ENCODE results near the gene CDH18.

Gene CDH18

GRCh38 chr5:19928562-19929421 is 59.2 kb downstream of the CDH18 start:
- DNase-seq (ENCODE audit: low read depth, low spot score) = peak; percentile 36

- DNase-seq (ENCODE audit: low read depth, low spot score) = no peak
Observed at GRCh38 chr5:19927919-19928318, 60.1 kb downstream of the CDH18 start.

DNA sequence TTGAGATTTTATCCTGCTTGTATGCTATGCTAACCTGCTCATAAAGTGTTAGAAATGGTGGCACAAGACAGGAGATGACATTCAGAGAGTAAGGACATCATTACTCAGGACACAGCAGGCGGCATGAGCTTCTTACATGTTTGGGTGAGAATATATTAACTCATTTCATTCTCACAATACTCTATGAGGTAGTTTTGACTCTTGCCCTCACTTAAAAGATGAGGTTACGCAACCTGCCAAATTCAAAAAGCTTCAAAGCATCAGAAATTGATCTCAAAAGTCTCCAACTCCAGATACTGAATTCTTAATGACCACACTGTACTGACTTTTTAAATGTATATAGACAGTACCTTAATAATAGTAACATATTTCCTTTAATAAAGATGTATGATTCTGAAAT is 60.8 kb downstream of the CDH18 start:
- no peak for DNase-seq (ENCODE audit: low read depth, low spot score)

DNA sequence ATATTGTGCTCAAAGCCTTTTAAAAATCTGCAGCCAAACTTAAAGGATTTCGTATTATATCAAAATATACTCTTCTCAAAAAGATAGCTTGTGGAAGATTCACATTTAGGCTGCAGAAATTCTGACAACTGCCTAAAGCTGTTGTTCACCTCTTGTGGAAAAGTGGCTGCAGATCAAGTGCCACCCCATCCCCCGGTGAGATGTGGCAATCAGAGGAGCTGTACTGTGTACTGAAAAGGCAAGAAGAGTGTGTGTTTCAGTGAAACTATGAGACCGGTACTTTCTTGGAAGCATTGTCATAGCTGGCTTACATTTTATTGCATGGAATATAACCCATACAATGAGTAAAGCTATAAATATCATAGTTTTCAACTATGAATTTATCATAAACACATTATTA is 64.3 kb downstream of the CDH18 start:
- no peak for DNase-seq (ENCODE audit: low read depth, low spot score)

GRCh38 chr5:19920761-19921160 is 67.2 kb downstream of the CDH18 start:
- no peak for DNase-seq (ENCODE audit: low read depth, low spot score)

DNA sequence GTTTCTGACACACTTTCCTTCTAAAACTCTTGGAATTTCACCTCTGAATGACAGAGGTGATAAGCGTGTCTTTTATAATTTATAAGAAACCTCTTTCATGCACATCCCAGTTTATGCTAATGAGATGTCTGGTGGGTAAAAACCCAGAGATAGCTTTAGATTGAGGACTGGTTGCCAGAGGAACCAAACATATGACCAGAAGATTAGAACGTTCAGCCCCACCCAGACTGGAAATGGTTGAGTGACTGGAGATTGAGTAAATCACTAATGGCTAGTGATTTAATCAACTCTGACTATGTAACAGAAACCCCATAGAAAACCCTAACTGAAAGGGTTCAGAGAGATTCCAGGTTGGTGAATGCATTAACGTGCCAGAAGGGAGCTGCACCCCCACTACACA is 69.2 kb downstream of the CDH18 start:
- DNase-seq (ENCODE audit: low read depth, low spot score) = no peak

- no peak for DNase-seq (ENCODE audit: low read depth, low spot score)
Observed at GRCh38 chr5:19917588-19918122, 70.3 kb downstream of the CDH18 start.

DNA sequence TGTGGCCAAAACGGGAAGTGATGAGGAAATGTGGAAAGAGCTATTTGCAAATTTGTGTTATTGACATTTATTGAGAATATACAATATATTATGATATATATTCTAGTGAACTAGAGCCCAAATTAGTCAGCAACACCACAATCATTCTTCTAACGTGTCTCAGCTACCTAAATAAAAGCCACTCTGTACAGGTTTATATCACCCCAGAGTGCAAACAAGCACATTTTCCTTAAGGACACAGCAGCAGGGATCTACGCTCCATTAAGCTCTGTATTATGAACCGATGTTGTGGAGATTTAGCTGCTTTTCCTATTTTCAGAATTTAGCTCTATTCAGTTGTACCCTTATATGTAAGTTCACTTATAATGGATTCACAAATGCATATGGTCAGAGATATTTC is 77.9 kb downstream of the CDH18 start:
- no peak for DNase-seq (ENCODE audit: low read depth, low spot score)

DNA sequence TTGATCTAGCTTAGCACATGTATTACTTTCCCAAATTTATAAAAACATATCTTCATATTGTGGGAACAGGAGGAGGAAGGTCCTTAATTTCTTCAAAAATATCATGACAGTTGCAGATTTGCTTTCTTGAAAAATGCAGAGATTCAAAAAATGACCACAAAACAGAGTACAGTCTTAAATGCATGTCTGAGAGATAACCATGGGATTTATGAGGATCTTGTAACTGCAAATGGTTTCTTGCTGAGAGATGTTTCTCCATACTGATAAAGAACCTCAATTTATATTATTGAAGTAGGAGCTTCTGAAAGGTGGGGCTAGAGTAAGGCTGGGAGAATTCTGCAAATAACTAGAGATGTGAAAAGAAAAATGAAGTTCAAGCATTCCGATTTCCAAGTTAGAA is 83.2 kb downstream of the CDH18 start:
- no peak for DNase-seq (ENCODE audit: low read depth, low spot score)

GRCh38 chr5:19903611-19904010 is 84.4 kb downstream of the CDH18 start:
- DNase-seq (ENCODE audit: low read depth, low spot score) = no peak

GRCh38 chr5:19902316-19902934 is 85.6 kb downstream of the CDH18 start:
- DNase-seq (ENCODE audit: low read depth, low spot score) = no peak

DNA sequence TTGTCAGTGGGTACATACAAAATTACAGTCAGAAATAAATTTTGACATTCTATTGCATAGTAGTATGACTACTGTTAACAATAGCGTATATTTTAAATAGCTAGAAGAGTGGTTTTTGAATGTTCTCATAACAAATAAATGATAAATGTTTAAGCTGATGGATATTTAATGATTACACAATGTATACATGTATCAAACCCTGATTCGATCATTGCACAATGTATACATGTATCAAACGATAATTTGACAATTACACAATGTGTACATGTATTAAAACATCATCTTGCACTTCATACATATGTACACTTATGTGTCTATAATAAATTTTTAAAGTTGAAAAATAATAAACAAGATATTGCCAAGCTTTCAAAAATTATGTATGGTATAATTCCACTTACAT is 87.7 kb downstream of the CDH18 start:
- DNase-seq (ENCODE audit: low read depth, low spot score) = no peak

DNA sequence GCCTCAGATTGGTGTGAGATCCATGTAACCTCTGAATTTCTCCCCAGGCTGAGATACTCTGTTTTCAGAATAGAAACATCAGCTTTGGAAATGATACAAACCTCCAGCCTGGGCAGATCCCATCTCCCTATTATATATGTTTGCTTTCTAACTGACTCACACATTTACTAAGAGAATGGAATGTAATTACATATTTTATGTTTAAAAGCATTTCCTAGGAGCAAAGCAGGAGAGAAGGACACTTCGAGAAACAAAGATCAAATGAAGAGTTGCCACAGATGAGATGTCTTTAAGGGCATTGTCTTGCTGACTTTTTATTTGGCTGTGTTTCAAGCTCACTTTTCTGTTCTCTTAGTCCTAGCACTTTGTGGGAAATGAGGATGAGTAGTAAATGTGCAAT is 96.3 kb downstream of the CDH18 start:
- DNase-seq (ENCODE audit: low read depth, low spot score) = no peak

GRCh38 chr5:19886123-19886917 is 101.7 kb downstream of the CDH18 start:
- no peak for DNase-seq (ENCODE audit: low read depth, low spot score)

GRCh38 chr5:19885040-19885824 is 102.8 kb downstream of the CDH18 start:
- DNase-seq (ENCODE audit: low read depth, low spot score) = no peak

- no peak for DNase-seq (ENCODE audit: low read depth, low spot score)
Observed at GRCh38 chr5:19880859-19881436, 107.1 kb downstream of the CDH18 start.

DNA sequence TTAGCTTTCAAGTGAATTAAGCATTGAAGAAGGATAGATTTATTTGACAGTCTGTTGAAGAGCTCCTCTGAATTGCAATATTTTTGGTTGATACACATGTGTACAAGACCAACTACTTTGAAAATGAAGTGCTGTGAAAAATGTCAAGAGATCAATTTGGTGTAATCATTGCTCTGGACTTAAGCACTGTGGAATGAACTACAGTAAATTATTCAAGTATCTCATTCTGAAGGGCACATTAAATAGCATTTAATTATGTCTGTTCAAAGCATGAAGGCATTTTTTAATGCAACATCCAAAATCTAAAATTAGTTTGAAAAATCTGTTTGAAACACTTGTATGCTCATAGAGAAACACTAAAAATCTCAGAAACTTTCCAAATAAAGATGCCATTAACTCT is 107.5 kb downstream of the CDH18 start:
- DNase-seq (ENCODE audit: low read depth, low spot score) = no peak

DNA sequence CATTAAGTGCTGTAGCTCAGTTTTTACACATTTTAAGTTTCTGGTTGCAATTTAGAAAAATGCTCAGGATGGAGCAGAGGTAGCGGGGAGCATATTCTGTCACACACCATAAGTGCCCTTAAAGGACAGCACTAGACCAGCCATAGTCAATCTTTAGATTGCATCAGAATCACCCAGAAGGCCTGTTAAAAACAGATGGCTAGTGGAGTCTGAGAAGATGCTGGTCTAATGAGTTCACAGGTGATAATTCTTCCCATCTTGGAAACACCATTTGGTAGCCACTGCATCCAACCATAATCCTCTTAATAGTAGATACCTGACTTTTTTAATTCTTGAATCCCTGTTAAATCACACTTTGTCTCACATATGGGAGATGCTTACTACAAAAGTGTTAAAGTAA is 113.2 kb downstream of the CDH18 start:
- DNase-seq (ENCODE audit: low read depth, low spot score) = no peak

DNA sequence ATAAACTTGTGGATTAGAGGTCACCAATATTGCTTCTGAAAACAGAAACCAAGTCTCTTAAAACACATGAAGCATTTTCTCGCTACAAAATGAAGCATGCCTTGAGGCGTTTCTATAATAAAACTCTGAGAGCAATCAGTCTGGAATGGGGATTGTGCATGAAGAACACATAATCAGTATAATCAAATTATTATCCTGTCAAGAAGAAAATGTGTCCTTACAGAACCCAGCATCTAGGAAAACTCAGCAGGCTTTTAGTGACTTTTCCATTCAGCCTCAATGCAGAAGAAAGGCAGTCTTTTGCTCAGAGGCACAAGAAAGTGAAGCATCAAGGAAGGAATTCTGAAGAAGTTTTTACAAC is 121.9 kb downstream of the CDH18 start:
- DNase-seq (ENCODE audit: low read depth, low spot score) = no peak

- DNase-seq (ENCODE audit: low read depth, low spot score) = no peak
Observed at GRCh38 chr5:19865336-19866089, 122.5 kb downstream of the CDH18 start.
